HepG2 (cell line): Measurements from ENCODE around the gene EIF4EBP3. TPM values are rescaled to one million over a fixed set of nuclear protein-coding genes. Genes with fewer than 3 reads are reported as not detected.

Source experiments
- ARID4A ChIP-seq: sonication (generic); formaldehyde crosslinking; IDR thresholded peaks from 2 replicates; pipeline ENCODE4 v1.5.0; 2020; ENCODE audit warnings: mild to moderate bottlenecking, missing genetic modification reagents, borderline replicate concordance
- MBNL3 ChIP-seq: fragments of 250-450 bp; sonication (Bioruptor Pico); conservative IDR thresholded peaks from 2 replicates; pipeline ENCODE4 v1.8.0; 2022; ENCODE audit warnings: mild to moderate bottlenecking, inconsistent platforms
- MTA3 ChIP-seq: sonication (generic); formaldehyde crosslinking; IDR thresholded peaks from 2 replicates; pipeline ENCODE4 v1.4.0; 2020; ENCODE audit warnings: missing genetic modification reagents
- MXD3 ChIP-seq: IDR thresholded peaks from 2 replicates; pipeline ENCODE4 v1.6.1; 2016; ENCODE audit warnings: mild to moderate bottlenecking, missing biosample characterization, missing genetic modification reagents
- PATZ1 ChIP-seq: sonication (generic); formaldehyde crosslinking; IDR thresholded peaks from 2 replicates; pipeline ENCODE4 v1.4.0; 2020; ENCODE audit warnings: missing genetic modification reagents
- POGK ChIP-seq: sonication (generic); formaldehyde crosslinking; conservative IDR thresholded peaks from 2 replicates; pipeline ENCODE4 v1.8.0; 2022; ENCODE audit warnings: mild to moderate bottlenecking, moderate library complexity, missing genetic modification reagents
- ZNF883 ChIP-seq: sonication (generic); formaldehyde crosslinking; IDR thresholded peaks from 2 replicates; pipeline ENCODE4 v1.5.1; 2020; ENCODE audit warnings: mild to moderate bottlenecking, missing genetic modification reagents; ENCODE audit errors: not compliant biosample characterization
- ZSCAN25 ChIP-seq: sonication (generic); formaldehyde crosslinking; IDR thresholded peaks from 2 replicates; pipeline ENCODE4 v1.8.0; 2022; ENCODE audit warnings: mild to moderate bottlenecking, missing genetic modification reagents
- polyA plus RNA-seq, 8 experiments: library from polyadenylated mRNA; depleted of rRNA in 3 of 8; stranded (reverse) in 7 of 8; unstranded in 1 of 8; fragments of >200 nt; fragmentation: Illumina TruSeq in 4 of 8; extraction: Trizol in 4 of 8; gene quantifications; 2 replicates each; pipeline versions ENCODE4 v1.2.1 to v1.2.3, GENCODE V29; 2011 to 2016; ENCODE audit warnings: low read depth in 4 of 8, missing spikeins in 1 of 8, mixed read lengths in 1 of 8; ENCODE audit not compliant: insufficient read depth in 1 of 8
- total RNA-seq, 5 experiments: library from RNA; depleted of rRNA; stranded (reverse); fragments of >200 nt; fragmentation: Illumina TruSeq; extraction: Trizol; gene quantifications; 2 replicates each; pipeline ENCODE4 v1.2.3, GENCODE V29; 2016; ENCODE audit warnings: low read depth in 1 of 5

EIF4EBP3 gene
- total and polyA plus RNA-seq, 2 of the 13 experiments (the other 11 are each of a cell fraction or from before 2014, with no cell fraction given): 0.61 to 1.7 TPM

- TF ChIP-seq ARID4A (CRISPR knock-in tag) (peak; percentile 58; the same call in 1 of the 2 replicates), POGK (CRISPR knock-in tag) (peak; percentile 54; the same call in 1 of the 2 replicates), ZSCAN25 (CRISPR knock-in tag) (no peak), MTA3 (no peak), MBNL3 (no peak), MXD3 (no peak), ZNF883 (CRISPR knock-in tag) (no peak), PATZ1 (CRISPR knock-in tag) (0 out of 2 replicates have a peak, but pooled peaks have one; percentile 33)
Observed at GRCh38 chr5:140575309-140575708, 27.8 kb downstream of the EIF4EBP3 start (continued).
